Left colon (tissue), 2 donors: ENCODE measurements around the gene TRIM28. TPM values are rescaled to one million over a fixed set of nuclear protein-coding genes. Genes with fewer than 3 reads are reported as not detected.

Source experiments
- ATAC-seq: fragments of 200-7000 bp; cut with Tn5 transposase; one replicate; pipeline ENCODE4 v1.9.1; 2020; ENCODE audit warnings: mild to moderate bottlenecking, moderate library complexity
- DNase-seq, 2 donors: peaks; one replicate each; pipeline ENCODE4 v3.0.0-alpha.2; 2020
- intact Hi-C, 2 donors: fragments of 100-400 bp; cut with DNase I in 1 of 2; cut with micrococcal nuclease in 1 of 2; formaldehyde crosslinking; loops; one replicate each; pipeline versions ENCODE4 v1.11.2 to v1.14.0; 2022; cut with DNase I, micrococcal nuclease
- total RNA-seq, 2 donors: library from RNA; stranded (reverse); fragmentation: NEBNext Ultra II Directional; extraction: Animal tissue kit (Norgen Biotek cat#: 25700); gene quantifications; one replicate each; pipeline ENCODE4 v1.2.1, GENCODE V29; 2021
- donor health status: DM: no; HTN: no; CAD: no.
- donor health status: DM: yes; HTN: yes; CAD: no.

The TRIM28 gene
- total RNA-seq, 2 donors from 2014 or later, result 171 to 184 TPM

DNA sequence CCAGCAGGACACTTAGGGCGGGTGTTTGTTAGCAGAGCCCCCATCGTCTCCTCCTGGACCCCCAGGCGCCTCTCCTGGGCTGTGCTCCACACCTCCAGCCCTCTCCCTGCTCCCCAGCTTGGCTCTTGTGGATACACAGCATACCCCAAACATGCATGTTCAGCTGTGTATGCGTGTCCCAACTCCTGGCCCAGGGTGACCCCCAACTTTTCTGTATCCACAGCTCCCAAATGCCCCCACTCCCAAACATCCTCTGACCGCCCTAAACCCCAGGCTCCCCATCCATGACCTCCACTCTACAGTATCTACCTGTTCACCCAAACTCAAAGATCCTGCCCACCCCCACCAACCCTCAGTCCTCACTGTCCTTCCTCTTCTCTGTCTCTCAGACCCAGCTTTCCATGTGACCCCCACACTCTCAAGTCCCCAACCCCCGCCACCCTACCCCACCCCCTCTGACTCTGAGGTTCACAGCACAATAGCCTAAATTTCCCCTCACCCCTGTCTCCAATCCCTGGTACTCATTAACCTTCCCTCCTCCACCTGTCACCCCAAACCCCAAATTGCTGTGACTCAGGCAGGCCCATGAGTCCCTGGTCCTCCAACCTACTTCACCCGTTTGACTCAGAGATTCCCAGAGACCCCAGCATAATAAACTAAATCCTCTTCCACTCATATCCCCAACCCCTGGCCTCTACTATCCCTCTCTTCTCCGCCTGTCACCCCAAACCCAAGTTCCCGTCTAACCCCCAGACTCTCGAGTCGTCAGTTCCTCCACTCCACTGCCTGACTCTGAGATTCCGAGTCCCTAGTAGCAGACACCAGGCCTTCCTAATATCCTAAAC is 13.6 kb downstream of the TRIM28 start:
- DNase-seq, result no peak
- no peak for ATAC-seq
- intact Hi-C loops, result no loop called here

DNA sequence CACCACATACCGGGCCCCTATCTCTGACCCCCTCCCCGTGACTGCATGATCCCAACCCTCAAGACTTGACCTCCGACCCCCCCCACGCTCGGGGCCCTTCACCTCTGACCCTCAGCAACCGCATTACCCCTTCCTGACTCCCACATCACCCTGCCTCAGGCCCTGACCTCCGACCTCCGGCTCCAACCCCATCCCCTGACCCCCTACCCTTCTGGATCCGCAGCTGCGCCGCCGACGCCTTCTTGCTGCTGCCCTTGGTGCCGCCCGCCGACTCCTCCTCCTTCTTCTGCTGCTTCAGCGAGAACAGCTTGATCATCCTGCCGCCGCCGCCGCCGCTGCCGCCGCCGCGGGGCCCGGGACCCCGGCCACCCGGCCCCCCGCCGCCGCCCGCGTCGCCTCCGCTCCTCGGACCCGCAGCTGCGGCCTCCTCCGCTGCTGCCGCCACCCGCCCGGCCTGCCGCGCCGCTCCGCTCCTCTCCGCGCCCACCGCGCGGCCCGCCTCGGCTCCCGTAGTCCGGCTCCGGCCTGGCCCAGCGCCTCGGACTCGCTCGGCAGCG is 14.3 kb downstream of the TRIM28 start, which contains the start of gene UBE2M:
Gene UBE2M, minus strand, starts transcription at position 546 of the 557 bp plus-strand sequence. Its CDS starts 230 bp downstream, at position 316.
- ATAC-seq (no peak), DNase-seq (peak; percentile 64 to 80)
- intact Hi-C loops, result no loop called here

DNA sequence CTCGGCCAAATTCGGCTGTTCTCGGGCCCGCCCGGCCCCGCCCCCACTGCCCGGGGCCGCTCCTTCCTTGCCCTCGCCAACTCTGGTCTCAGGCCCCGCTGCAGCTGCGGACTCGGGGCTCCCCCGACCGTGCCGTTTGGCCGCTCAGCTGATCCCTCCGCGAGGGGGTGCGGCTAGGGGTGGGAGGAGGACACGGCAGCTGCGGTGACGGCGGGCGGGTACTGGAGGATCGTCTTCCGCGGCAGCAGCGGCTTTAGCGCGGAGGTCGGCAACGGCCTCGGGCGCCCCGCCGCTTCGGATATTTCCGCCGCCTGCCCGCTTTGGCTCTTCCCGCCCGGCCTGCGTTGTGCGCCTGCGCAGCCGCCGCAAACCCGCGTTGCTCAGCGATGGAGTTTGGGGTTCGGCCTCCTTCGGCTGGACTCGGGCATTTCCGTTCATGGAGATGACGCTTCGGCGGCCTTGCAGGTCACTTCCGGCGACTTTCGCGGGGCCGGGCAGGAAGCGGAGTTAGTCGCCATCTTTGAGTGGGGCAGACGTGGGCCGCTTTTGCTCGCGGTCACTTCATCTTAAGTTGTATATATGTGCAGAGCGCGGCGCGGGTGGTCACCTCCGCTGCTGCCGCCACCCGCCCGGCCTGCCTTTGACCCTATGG is 14.9 kb downstream of the TRIM28 start:
- intact Hi-C loops, result no loop called here
- ATAC-seq, result peak; percentile 71
- DNase-seq, result peak; percentile 99

DNA sequence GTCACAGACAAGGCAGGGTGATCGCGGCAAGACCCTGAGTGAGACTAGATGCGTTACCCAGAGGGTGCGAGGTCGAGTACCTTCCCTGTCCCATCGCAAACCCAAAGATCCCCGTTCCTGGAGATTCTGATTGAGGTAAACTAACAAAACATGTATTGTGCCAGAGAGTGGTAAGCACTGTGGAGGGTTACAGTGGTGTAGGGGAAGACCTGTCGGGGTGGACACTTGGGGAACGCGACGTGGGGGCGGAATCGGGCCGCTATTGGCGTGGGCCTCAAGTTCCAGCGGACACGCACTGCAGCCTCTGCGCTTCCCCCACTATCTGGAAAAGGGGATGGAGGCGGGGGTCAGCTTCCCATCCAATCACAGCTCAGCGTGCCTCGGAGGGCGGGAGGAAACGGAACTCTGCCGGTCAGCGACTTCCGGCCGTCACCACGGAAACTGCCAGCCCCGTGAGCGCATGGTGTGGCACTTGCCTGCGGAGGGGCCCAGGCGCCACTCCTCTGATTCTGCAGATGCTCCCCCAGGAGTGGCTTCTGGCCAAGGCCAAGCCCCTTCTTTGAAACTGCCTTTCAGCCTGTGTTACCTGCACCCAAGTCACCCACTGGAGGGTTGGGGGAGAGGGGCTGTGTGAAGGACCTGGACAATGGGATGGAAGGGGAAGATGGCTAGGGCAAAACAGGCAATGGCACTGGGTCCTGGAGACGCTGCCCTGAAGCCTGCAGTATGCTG is 15.6 kb downstream of the TRIM28 start:
- ATAC-seq (peak; percentile 57), DNase-seq (peak; percentile 90 to 96)
- intact Hi-C loops, result no loop called here

DNA sequence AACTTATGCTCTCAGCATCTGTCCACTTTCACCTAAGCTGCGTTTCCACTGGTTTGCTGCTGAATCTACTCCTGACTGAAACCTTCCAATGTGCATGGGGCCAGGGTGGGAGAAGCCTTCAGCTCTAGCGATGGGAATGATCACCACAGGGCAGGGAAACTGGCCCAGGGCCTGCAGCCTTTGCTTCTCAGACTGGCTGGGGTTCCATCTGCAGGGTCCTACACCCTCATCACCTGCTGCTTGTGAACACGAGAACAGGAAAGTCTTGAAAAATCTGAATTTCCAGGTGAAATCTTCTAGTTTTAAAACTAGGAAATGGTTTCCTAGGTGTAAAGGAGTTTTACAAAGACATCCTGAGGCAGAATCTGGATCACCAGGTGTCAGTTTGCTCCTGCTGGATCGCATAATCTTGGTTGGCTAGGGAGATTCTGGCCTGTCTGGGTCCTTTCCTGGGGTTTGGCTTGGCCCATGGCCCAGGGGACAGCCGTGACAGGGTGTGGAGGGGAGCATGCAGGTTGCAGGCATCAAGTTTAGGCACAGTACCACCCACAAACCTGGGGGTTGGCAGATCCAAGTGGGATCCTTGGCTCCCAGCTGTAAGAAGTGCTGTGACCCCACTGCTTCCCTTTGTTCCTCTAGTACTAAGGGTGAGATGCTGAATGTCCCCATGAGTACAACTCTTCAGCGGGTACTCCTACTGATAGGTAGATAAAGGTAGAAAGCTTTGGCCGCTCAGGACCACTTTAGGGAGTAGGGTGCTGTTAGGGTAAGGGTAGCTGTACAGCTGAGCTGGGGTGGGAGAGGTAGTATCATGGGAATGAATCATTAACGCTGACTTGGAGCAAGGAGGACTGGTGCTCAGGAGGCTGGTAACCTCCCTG is 16.4 kb downstream of the TRIM28 start:
- intact Hi-C loops, result no loop called here
- no peak for DNase-seq
- ATAC-seq, result no peak

DNA sequence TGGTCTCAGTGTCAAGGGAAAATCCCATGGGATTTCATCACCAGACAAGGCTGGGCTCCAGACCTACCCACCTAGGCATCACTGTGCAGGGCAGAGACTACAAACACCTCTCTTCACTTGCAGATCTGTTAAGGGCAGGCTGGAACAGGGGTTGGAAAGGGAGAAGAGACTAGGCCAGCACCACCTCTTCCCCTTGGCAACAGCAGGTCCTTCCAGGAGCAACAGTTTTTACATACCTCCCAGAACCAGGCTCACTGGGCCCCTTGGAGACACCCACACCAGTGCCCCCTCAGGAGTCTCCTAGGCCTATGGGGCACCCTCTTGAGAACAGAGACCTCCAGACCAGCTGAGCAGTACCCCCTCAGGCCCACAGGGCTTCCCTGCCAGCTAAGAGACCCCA is 17.1 kb downstream of the TRIM28 start:
- no peak for DNase-seq
- intact Hi-C loops, result no loop called here
- no peak for ATAC-seq

DNA sequence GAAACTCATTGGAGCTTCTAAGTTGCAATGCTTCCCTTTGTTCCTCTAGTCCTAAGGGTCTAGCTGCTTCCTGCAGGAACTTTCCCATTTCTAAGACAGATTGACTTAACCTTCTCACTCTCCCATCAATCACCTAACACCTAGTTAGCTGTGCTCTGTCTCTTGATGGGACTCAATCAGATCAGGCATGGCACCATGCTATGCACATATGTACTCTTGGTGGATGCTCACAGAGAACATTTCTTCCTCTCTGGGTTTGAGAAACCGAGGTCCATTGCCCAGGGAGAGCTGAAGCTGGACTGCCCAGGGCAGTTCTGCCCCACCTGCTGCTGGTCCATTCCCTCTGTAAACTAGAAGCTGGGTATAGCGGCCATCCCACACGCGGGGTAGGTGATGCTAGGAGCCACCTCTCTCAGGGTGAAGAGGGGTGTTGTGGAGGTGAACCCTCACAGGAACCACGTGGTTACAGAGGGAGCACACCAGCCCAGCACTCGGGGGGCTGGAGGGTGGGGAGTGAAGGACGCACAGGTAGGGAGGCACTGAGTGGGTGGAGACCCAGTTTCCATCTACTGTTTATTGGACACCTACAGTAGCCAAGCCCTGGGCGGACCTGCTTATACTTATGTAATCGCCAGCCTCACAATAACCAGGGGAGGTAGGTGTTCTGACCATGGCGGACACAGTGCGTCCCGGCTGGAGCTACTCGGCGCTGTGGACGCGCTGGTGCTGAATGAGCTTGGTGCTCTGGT is 17.7 kb downstream of the TRIM28 start:
- intact Hi-C loops, result no loop called here
- no peak for DNase-seq
- ATAC-seq, result no peak

DNA sequence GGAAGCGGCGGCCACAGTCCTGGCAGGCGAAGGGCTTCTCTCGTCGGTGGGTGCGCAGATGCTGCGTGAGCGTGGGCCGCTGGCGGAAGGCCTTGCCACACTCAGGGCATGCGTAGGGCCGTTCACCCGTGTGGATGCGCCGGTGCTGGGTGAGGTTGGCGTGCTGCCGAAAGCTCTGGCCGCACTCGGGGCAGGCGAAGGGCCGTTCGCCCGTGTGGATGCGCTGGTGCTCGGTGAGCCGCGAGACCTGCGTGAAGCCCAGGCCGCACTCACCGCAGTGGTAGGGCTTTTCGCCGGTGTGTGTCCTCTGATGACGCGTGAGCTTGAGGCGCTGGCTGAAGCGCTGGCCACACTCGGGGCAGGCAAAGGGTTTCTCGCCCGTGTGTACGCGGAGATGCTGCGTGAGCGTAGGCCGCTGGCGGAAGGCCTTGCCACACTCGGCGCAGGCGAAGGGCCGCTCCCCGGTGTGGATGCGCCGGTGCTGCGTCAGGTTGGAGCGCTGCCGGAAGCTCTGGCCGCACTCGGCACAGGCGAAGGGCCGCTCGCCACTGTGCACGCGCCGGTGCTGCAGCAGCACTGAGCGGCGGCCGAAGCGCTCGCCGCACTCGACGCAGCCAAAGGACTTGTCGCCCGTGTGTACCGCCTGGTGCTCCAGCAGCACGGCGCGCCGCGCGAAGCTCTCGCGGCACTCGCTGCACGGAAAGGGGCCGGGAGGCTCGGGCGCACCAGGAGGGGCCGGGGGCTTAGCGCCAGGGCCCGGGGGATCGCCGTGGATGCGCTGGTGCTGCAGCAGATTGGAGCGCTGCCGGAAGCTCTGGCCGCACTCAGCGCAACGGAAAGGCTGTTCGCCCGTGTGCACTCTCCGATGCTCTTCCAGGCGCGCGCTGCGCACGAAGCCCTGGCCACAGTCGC is 18.5 kb downstream of the TRIM28 start:
- DNase-seq, result peak in 1 of 2 donors; percentile 62
- intact Hi-C loops, result no loop called here
- ATAC-seq, result peak; percentile 21

DNA sequence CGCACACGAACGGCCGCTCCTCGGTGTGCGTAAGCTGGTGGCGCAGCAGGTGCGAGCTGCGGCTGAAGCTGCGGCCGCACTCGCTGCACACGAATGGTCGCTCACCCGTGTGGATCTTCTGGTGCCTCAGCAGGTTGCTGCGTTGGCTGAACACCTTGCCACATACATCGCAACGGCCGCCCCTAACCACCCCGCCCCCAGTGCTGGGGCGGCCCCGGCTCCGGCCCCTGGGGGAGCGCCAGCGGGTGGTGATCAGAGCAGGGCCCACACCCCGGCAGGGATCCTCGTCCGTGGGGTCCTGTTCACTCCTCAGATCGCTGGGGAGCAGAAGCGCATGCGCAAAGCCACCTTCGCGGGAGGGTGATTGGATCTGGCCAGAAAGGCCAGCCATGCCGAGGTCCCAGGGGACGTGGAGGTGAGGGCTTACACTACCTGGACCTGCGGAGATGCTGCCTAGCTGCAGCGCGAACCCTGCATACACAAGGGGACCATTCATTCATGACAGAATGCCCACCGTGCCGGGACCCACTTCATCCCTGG is 19.2 kb downstream of the TRIM28 start:
- ATAC-seq, result no peak

DNA sequence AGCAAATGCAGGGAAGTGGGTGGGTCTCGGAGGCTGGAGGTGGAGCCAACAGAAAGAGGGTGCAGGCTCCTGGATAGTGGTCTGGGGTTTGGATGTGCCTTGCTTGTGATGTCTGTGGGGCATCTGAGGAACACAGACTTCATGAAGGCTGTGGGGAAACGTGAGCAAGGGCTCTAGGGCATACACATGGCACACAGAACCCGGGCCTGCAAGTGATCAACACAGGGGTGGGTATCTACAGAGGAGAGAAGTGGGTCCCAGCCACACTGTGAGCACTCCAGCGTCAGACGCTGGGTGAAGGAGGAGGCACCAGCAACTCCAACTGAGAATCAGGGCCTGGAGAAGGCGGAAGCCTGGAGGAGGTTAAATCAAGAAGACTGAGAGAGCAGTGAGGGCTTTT is 20.0 kb downstream of the TRIM28 start:
- peak in 1 of 2 donors; percentile 24 for DNase-seq
- no peak for ATAC-seq
- intact Hi-C loops, result no loop called here

More for the DNA sequence above, 19.2 kb downstream of the TRIM28 start:
- DNase-seq, result peak; percentile 51 to 59
- intact Hi-C loops, result no loop called here

DNA sequence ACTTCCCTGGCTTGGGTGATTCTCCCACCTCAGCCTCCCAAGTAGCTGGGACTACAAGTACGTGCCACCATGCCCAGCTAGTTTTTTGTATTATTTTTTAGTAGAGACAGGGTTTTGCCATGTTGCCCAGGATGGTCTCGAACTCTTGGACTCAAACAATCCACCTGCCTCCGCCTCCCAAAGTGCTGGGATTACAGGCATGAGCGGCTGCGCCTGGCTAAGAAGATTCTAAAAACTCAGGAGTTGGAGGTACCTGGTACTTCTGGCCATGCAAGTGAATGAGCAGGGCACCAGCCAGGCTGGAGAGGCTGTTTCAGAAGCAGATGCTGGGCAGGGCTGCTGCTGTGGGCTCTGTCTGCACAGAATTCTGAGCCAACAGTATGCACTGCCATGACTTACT is 23.1 kb downstream of the TRIM28 start:
- DNase-seq (peak in 1 of 2 donors; percentile 2), ATAC-seq (no peak)
- intact Hi-C loops, result no loop called here

DNA sequence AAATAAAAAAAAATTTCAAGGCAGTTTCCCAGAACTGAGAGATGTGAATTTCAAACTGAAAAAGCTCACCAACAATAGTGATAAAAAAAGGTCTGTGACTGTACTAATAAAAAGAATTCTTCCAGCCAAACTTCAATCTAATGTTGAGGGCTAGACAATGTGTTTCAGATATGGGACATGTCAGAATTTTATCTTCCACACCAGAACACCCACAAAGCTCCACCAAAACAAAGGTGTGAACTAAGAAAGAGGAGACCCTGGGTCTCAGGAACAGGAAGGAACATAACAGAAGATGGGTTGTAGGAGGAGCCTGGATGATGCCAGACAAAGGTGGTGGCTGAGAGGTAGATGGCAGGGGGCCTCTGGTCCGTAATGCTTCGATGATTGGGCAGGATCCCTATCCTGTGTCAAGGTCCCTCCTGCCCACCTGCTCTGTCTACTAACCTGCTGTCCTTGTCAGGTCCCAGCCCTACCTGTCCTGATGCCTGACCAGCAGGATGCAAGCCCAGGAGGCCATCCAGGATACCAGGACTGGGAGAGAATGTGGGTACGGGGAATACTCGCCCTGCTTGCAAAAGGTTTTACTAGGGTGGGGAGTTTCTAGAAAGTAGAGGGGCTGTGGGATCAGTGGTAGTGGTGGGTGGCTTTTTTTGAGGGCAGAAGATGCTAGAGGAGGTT is 24.7 kb downstream of the TRIM28 start:
- no peak for ATAC-seq
- peak in 1 of 2 donors; percentile 19 for DNase-seq

DNA sequence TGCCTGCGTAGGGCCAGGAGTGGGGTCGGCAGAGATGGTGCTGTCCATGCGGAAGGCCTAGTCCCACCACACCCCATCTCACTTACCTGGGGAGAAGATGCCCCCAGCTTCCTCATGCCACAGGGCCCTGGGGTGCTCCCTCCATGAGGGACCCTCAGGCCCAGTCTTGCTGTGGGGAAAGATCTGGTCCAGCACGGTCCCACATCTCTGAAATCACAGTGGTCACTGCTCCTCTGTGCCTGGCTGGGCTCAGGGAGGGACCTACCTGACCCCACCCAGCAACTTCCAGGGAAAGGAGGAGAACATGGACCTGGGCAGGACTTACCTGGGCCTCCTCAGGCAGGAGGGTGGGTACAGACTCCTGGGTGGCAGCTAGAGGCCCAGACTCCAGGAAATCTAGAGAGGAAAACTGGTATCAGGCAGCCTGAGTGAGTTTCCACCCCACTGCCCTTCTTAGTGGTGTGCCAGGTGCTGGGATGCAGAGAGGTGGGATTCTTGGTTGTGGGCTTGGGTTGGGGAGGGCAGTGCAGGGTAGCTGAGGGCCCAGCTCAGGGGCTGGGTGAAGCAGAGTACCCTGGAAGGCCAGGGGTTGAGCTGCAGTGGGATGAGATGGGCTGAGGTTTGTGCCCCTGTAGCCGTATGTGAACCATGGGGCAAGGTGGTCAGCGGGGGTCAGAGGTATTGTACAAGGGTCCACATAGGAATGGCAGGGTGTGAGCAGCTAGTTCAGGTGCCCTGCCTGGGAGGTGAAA is 25.5 kb downstream of the TRIM28 start:
- DNase-seq (peak in 1 of 2 donors; percentile 24), ATAC-seq (no peak)
- intact Hi-C loops, result no loop called here

More for the DNA sequence above, 24.7 kb downstream of the TRIM28 start:
- intact Hi-C loops, result no loop called here

DNA sequence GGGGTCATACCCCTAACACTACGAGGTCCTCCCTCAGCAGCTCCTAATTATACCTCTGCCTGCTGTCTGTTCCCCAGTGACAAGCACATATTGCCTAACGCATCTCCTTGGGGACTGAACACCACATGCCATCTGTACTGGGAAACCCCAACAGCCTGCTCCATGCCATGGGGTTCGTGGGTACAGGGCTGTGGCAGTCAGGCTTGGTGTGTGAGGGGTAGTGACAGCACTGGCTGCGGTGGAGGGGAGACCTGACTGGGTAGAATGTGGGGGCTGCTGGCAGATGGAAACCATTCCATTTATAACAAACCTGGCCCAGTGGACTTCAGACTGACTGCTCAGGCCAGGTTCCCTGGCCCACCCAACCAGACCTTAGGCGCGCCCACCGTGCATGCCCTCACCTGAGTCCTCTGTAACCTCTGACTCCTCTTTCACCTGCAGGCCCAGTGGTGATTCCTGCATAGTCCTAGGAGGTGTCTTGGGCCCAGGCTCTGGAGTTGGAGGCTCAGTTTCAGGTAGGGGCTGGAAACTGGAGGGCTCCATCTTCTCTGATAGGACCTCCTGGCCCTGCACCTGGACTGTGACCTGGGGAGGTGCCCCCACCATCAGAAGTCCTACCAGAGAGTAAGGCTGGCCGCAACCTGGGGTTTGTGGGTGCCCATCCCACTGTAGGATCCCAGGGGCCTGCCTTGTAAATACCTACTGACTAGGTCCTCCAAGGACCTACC is 26.2 kb downstream of the TRIM28 start:
- peak in 1 of 2 donors; percentile 23 for DNase-seq
- no peak for ATAC-seq
- intact Hi-C loops, result no loop called here
